ENCODE results near the gene PTPRE. TPM values are rescaled to one million over a fixed set of nuclear protein-coding genes. Genes with fewer than 3 reads are reported as not detected.

Gene PTPRE
- total and polyA plus RNA-seq, 10 of the 15 experiments (the other 5 are each of a cell fraction or from before 2014, with no cell fraction given): 2.9 to 7.6 (median 5.8) TPM

DNA sequence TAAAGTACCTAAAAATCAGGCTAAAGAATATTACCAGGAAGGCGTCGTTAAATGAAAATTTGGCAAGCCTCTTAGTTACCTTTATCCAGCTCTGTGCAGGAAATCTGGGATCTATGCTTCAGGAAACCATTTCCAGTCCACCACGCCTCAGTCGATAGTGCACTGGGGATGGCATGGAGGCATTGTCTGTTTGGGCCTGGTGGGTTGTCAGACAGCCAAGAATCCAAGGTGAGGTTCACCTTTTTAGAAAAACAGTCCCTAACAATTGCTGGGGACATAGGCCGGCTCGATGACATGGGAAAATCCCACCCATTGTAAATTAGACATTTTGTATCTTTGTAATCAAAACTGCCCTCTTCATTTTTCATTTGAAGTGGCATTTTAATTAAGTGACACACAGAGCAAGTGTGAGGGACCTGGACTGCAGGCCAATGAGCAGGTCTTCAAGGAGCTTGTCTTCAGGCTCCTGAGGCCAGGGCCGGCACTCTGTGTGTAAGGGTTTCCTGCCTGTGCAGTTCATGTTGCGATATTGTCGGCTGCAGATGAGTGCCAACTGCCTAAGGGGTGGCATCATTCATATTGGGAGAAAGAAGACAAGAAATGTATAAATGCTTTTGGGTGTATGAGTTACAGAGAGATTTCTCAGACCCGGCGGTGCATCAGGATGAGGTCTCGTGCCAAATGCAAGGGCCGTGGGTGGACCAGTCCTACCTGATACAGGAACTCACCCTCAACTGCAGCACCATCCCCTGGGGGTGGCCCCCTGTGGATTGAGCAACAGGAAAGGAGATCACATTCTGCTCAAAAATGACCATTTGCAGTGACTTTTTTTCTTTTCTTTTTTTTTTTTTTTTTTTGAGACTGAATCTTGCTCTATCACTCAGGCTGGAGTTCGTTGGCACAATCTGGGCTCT, 80.8 kb downstream of the PTPRE start:
- ChIA-PET RAD21 (ENCODE audit: unreplicated experiment) (no interaction called here), SMC1A (ENCODE audit: uncharacterized antibody, unreplicated experiment) (no interaction called here), POLR2A (no interaction called here), CTCF (no interaction called here)
- H3K4me1 ChIP-seq (ENCODE audit: control insufficient read depth, insufficient read depth, low read length): no peaks in the 10 kb centered on the region
- in situ Hi-C loops (cut with MboI) (no loop called here), intact Hi-C loops (cut with micrococcal nuclease; ENCODE audit: unreplicated experiment) (no loop called here)
- TF ChIP-seq POLR2AphosphoS2 (IDR thresholded peaks at IDR 0.05; ENCODE audit: low read depth, low read length): no peak
- no peak for TF ChIP-seq RFX5 (IDR thresholded peaks at IDR 0.05; ENCODE audit: low read depth, low read length)
- TF ChIP-seq NR2F1 (conservative IDR thresholded peaks at IDR 0.05): no peak
- TF ChIP-seq, protein P1, sequence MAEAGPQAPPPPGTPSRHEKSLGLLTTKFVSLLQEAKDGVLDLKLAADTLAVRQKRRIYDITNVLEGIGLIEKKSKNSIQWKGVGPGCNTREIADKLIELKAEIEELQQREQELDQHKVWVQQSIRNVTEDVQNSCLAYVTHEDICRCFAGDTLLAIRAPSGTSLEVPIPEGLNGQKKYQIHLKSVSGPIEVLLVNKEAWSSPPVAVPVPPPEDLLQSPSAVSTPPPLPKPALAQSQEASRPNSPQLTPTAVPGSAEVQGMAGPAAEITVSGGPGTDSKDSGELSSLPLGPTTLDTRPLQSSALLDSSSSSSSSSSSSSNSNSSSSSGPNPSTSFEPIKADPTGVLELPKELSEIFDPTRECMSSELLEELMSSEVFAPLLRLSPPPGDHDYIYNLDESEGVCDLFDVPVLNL (IDR thresholded peaks at IDR 0.05; ENCODE audit: low read depth, low read length): no peak
- TF ChIP-seq JUNB (IDR thresholded peaks at IDR 0.05): no peak
- no peak for TF ChIP-seq RCOR1 (conservative IDR thresholded peaks at IDR 0.05; ENCODE audit: low read depth, low read length)
- TF ChIP-seq ASH2L (IDR thresholded peaks at IDR 0.05; ENCODE audit: borderline replicate concordance, low read depth): no peak
- TF ChIP-seq, protein P2, sequence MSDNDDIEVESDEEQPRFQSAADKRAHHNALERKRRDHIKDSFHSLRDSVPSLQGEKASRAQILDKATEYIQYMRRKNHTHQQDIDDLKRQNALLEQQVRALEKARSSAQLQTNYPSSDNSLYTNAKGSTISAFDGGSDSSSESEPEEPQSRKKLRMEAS (IDR thresholded peaks at IDR 0.05; ENCODE audit: low read depth, low read length): no peak
- no peak for TF ChIP-seq CREB1 (IDR thresholded peaks at IDR 0.05; ENCODE audit: low read depth)
- TF ChIP-seq, protein P3, sequence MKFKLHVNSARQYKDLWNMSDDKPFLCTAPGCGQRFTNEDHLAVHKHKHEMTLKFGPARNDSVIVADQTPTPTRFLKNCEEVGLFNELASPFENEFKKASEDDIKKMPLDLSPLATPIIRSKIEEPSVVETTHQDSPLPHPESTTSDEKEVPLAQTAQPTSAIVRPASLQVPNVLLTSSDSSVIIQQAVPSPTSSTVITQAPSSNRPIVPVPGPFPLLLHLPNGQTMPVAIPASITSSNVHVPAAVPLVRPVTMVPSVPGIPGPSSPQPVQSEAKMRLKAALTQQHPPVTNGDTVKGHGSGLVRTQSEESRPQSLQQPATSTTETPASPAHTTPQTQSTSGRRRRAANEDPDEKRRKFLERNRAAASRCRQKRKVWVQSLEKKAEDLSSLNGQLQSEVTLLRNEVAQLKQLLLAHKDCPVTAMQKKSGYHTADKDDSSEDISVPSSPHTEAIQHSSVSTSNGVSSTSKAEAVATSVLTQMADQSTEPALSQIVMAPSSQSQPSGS (IDR thresholded peaks at IDR 0.05; ENCODE audit: low read length): no peak
- no peak for TF ChIP-seq YBX1 (IDR thresholded peaks at IDR 0.05)
- TF ChIP-seq, protein P4, sequence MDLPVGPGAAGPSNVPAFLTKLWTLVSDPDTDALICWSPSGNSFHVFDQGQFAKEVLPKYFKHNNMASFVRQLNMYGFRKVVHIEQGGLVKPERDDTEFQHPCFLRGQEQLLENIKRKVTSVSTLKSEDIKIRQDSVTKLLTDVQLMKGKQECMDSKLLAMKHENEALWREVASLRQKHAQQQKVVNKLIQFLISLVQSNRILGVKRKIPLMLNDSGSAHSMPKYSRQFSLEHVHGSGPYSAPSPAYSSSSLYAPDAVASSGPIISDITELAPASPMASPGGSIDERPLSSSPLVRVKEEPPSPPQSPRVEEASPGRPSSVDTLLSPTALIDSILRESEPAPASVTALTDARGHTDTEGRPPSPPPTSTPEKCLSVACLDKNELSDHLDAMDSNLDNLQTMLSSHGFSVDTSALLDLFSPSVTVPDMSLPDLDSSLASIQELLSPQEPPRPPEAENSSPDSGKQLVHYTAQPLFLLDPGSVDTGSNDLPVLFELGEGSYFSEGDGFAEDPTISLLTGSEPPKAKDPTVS (IDR thresholded peaks at IDR 0.05; ENCODE audit: low read depth, low read length): no peak
- TF ChIP-seq CBX3 (IDR thresholded peaks at IDR 0.05; ENCODE audit: borderline replicate concordance, low read depth): no peak
- TF ChIP-seq RUNX3 (IDR thresholded peaks at IDR 0.05; ENCODE audit: low read length): no peak
- no peak for TF ChIP-seq TCF12 (IDR thresholded peaks at IDR 0.05; ENCODE audit: low read depth, low read length)
- TF ChIP-seq MYB (IDR thresholded peaks at IDR 0.05; ENCODE audit: borderline replicate concordance, low read depth, low read length): no peak
- H3K79me2 ChIP-seq (ENCODE audit: control insufficient read depth, insufficient read depth, low read length): no peaks in the 10 kb centered on the region
- H3K4me2 ChIP-seq (ENCODE audit: control insufficient read depth, insufficient read depth): no peak overlapping the region
- FAIRE-seq: no peak
- no peaks in the 10 kb centered on the region for H4K20me1 ChIP-seq (ENCODE audit: control insufficient read depth, insufficient read depth)
- no peak overlapping the region for H3K27ac ChIP-seq (ENCODE audit: control insufficient read depth, insufficient read depth)
- DNase-seq (ENCODE audit: low read depth, low spot score): no peak
- no TSS peak for BruUV-seq (replicated peaks)
- H3K4me3 ChIP-seq: no peak overlapping the region
- no peaks in the 10 kb centered on the region; the same call in 2 of the 3 replicates for H3K9me3 ChIP-seq (replicated peaks; ENCODE audit: control insufficient read depth, insufficient read depth, low read length)
- 44% methylated on average over 13 of the region's 14 CpGs for WGBS (ENCODE audit: insufficient coverage, insufficient replicate concordance, low lambda C conversion rate, missing lambda C conversion rate)
- no peaks in the 10 kb centered on the region for H3K36me3 ChIP-seq (ENCODE audit: control insufficient read depth in 2 of 2, insufficient read depth in 2 of 2, low read length in 1 of 2)
- H3K27me3 ChIP-seq (replicated peaks in 1 of 2; ENCODE audit: control insufficient read depth in 2 of 2, insufficient read depth in 2 of 2, low read length in 1 of 2): peaks cover 0 to 2% of the 10 kb centered on the region in 2 experiments; a peak in 1 of 4 replicates
- H2AFZ ChIP-seq (ENCODE audit: control insufficient read depth, low read depth, low read length): no peak overlapping the region
- no peak overlapping the region for H3K9ac ChIP-seq (ENCODE audit: control insufficient read depth, insufficient read depth, low read length)
- ATAC-seq: no peak
